HepG2 (cell line): ENCODE results near the gene SP9.

Experiments used
- ARNT ChIP-seq: fragments of 450-650 bp; IDR thresholded peaks from 2 replicates; pipeline ENCODE4 v1.6.1; 2017
- CBX5 ChIP-seq: sonication (generic); formaldehyde crosslinking; IDR thresholded peaks from 2 replicates; pipeline ENCODE4 v1.4.0; 2020; ENCODE audit warnings: missing genetic modification reagents, borderline replicate concordance
- CREM ChIP-seq, 2 experiments: sonication (generic) in 1 of 2; formaldehyde crosslinking in 1 of 2; IDR thresholded peaks; 2 replicates each; pipeline versions ENCODE4 v1.4.0 to v1.6.1; 2016 to 2020; ENCODE audit warnings: antibody characterized with exemption in 1 of 2, mild to moderate bottlenecking in 1 of 2, missing genetic modification reagents in 1 of 2
- KLF16 ChIP-seq, 2 experiments: sonication (generic) in 1 of 2; formaldehyde crosslinking in 1 of 2; IDR thresholded peaks; 2 replicates each; pipeline versions ENCODE4 v1.6.1 to v1.8.0; 2016 to 2023; ENCODE audit warnings: missing genetic modification reagents in 2 of 2, missing compliant biosample characterization in 1 of 2
- MAX ChIP-seq: IDR thresholded peaks from 2 replicates; pipeline ENCODE4 v1.6.1; 2012; ENCODE audit warnings: inconsistent platforms
- MLX ChIP-seq: IDR thresholded peaks from 2 replicates; pipeline ENCODE4 v1.6.1; 2016
- NFYB ChIP-seq: sonication (generic); formaldehyde crosslinking; IDR thresholded peaks from 2 replicates; pipeline ENCODE4 v1.4.0; 2020; ENCODE audit warnings: missing genetic modification reagents
- ZBTB26 ChIP-seq: IDR thresholded peaks from 2 replicates; pipeline ENCODE4 v1.6.1; 2016; ENCODE audit warnings: missing compliant biosample characterization, missing genetic modification reagents, borderline replicate concordance

- TF ChIP-seq MAX, result no peak
- TF ChIP-seq NFYB (CRISPR knock-in tag), result no peak
- no peak for TF ChIP-seq CBX5 (CRISPR knock-in tag)
- no peak for TF ChIP-seq ZBTB26 (CRISPR knock-in tag)
- TF ChIP-seq ARNT, result no peak
- TF ChIP-seq MLX, result no peak
- TF ChIP-seq CREM (IDR thresholded peaks at IDR 0.05), result no peak
- TF ChIP-seq CREM (CRISPR knock-in tag; IDR thresholded peaks at IDR 0.05), result no peak
- no peak for TF ChIP-seq KLF16 (CRISPR knock-in tag; IDR thresholded peaks at IDR 0.05)
Measured at GRCh38 chr2:174350593-174351181, 15.9 kb downstream of the SP9 start.
